ENCODE data around the gene NR5A1.

The NR5A1 gene

GRCh38 chr9:124452326-124452725, 54.9 kb downstream of the NR5A1 start:
- Histone ChIP-seq H3K9me3 (ENCODE audit: insufficient read depth, low read length) (no peaks in the 10 kb centered on the region), H3K79me2 (ENCODE audit: insufficient read depth, low read length) (no peaks in the 10 kb centered on the region), H3K27me3 (ENCODE audit: low read length) (no peaks in the 10 kb centered on the region), H3K9ac (ENCODE audit: low read length) (no peak overlapping the region), H2AFZ (ENCODE audit: low read depth, low read length, severe bottlenecking) (no peak overlapping the region), H3K9me2 (replicated peaks; ENCODE audit: insufficient read depth, low read length) (no peaks in the 10 kb centered on the region), H3K27ac (ENCODE audit: low read depth, low read length) (no peak overlapping the region), H3K36me3 (ENCODE audit: low read length) (no peaks in the 10 kb centered on the region), H3K4me2 (ENCODE audit: low read depth, low read length, poor library complexity, severe bottlenecking) (no peak overlapping the region), H4K20me1 (ENCODE audit: low read depth, low read length) (no peaks in the 10 kb centered on the region), H3F3A (ENCODE audit: insufficient read depth) (no peaks in the 10 kb centered on the region), H3K4me3 (ENCODE audit: insufficient read depth, low read length, poor library complexity, severe bottlenecking) (no peak overlapping the region)
- no peak for TF ChIP-seq EZH2phosphoT487 (conservative IDR thresholded peaks at IDR 0.05; ENCODE audit: low read length)
- no peak for TF ChIP-seq CTCF (IDR thresholded peaks at IDR 0.05; ENCODE audit: insufficient read depth, low read length, poor library complexity, severe bottlenecking)

- no peak for TF ChIP-seq CTCF (IDR thresholded peaks at IDR 0.05; ENCODE audit: insufficient read depth, low read length, poor library complexity, severe bottlenecking)
- no peak for TF ChIP-seq EZH2phosphoT487 (conservative IDR thresholded peaks at IDR 0.05; ENCODE audit: low read length)
- H3K79me2 ChIP-seq (ENCODE audit: insufficient read depth, low read length) = no peaks in the 10 kb centered on the region
- H3K9ac ChIP-seq (ENCODE audit: low read length) = no peak overlapping the region
- H3K4me2 ChIP-seq (ENCODE audit: low read depth, low read length, poor library complexity, severe bottlenecking) = no peak overlapping the region
- no peaks in the 10 kb centered on the region for H3K9me3 ChIP-seq (ENCODE audit: insufficient read depth, low read length)
- no peak overlapping the region for H3K4me3 ChIP-seq (ENCODE audit: insufficient read depth, low read length, poor library complexity, severe bottlenecking)
- H3F3A ChIP-seq (ENCODE audit: insufficient read depth) = no peaks in the 10 kb centered on the region
- H2AFZ ChIP-seq (ENCODE audit: low read depth, low read length, severe bottlenecking) = no peak overlapping the region
- no peaks in the 10 kb centered on the region for H4K20me1 ChIP-seq (ENCODE audit: low read depth, low read length)
- H3K27me3 ChIP-seq (ENCODE audit: low read length) = no peaks in the 10 kb centered on the region
- H3K27ac ChIP-seq (ENCODE audit: low read depth, low read length) = no peak overlapping the region
- H3K9me2 ChIP-seq (replicated peaks; ENCODE audit: insufficient read depth, low read length) = no peaks in the 10 kb centered on the region
- H3K36me3 ChIP-seq (ENCODE audit: low read length) = no peaks in the 10 kb centered on the region
Measured at GRCh38 chr9:124450931-124451661, 56.1 kb downstream of the NR5A1 start.

GRCh38 chr9:124450241-124450924, 56.8 kb downstream of the NR5A1 start, which contains the start of gene ADGRD2:
Gene ADGRD2, plus strand, starts transcription at chr9:124450451. Its CDS starts 1,216 bp downstream, at chr9:124451667.
- Histone ChIP-seq H3K36me3 (ENCODE audit: low read length) (no peaks in the 10 kb centered on the region), H3K79me2 (ENCODE audit: insufficient read depth, low read length) (no peaks in the 10 kb centered on the region), H3K27ac (ENCODE audit: low read depth, low read length) (no peak within 1 kb of the TSS), H3K9me2 (replicated peaks; ENCODE audit: insufficient read depth, low read length) (no peaks in the 10 kb centered on the region), H2AFZ (ENCODE audit: low read depth, low read length, severe bottlenecking) (no peak within 1 kb of the TSS), H3K9me3 (ENCODE audit: insufficient read depth, low read length) (no peaks in the 10 kb centered on the region), H3K4me3 (ENCODE audit: insufficient read depth, low read length, poor library complexity, severe bottlenecking) (no peak within 1 kb of the TSS), H3K9ac (ENCODE audit: low read length) (no peak within 1 kb of the TSS), H3K4me2 (ENCODE audit: low read depth, low read length, poor library complexity, severe bottlenecking) (no peak within 1 kb of the TSS), H4K20me1 (ENCODE audit: low read depth, low read length) (no peaks in the 10 kb centered on the region), H3F3A (ENCODE audit: insufficient read depth) (no peaks in the 10 kb centered on the region), H3K27me3 (ENCODE audit: low read length) (no peaks in the 10 kb centered on the region)
- TF ChIP-seq CTCF (IDR thresholded peaks at IDR 0.05; ENCODE audit: insufficient read depth, low read length, poor library complexity, severe bottlenecking) (no peak), EZH2phosphoT487 (conservative IDR thresholded peaks at IDR 0.05; ENCODE audit: low read length) (no peak)
